HG03558 (cell line): ENCODE data around the gene IL36RN.

ENCODE experiments used
- ATAC-seq: cut with Tn5 transposase; IDR thresholded peaks from one replicate; pipeline ENCODE4 v1.9.1; 2021; ENCODE audit warnings: moderate number of reproducible peaks; ENCODE audit not compliant: unreplicated experiment; ENCODE audit errors: extremely low read depth

IL36RN gene

DNA sequence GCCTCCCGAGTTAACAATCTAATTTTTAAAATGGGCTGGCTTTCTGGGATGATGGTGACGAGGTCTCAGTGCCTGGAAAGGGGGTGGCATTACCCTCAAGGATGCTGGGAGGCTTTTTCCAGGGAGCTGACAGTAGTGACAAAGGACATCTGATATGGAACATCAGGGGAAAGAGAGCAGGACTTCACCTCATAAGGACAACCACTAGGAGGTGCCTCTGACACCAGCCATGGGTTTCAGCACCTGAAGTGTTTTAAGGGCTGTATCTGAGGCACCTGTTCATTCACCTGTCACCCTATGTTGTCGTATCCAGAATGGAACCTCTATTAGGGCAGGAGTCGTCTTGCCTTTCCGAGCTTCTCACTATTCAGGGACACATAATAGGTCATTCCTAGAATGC lies 17.1 kb upstream of the IL36RN start:
- no peak for ATAC-seq

DNA sequence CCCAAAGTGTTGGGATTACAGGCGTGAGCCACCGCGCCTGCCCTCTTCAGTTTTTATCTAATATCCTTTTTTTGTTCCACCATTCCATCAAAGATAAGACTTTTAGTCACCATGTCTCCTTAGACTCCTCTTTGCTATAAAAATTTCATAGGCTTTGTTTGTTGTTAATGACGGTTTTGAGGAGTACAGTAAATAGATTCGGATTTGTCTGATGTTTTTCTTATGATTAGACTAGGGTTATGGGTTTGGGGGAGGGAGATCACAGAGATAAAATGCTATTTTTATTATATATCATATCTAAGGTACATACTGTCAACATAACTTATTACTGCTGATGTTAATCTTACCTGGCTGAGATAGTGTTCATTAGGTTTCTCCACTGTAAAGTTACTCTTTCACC lies 12.5 kb upstream of the IL36RN start:
- no peak for ATAC-seq

GRCh38 chr2:113050921-113051895 lies 7.8 kb upstream of the IL36RN start:
- no peak for ATAC-seq

GRCh38 chr2:113052396-113052917 lies 6.5 kb upstream of the IL36RN start, which contains the start of gene IL36B:
Gene IL36B, minus strand, starts transcription at chr2:113052867.
- no peak for ATAC-seq

- no peak for ATAC-seq
These were observed 5.3 kb upstream of the IL36RN start for GRCh38 chr2:113053666-113054065.

GRCh38 chr2:113054066-113054465 lies 4.9 kb upstream of the IL36RN start:
- ATAC-seq = no peak

DNA sequence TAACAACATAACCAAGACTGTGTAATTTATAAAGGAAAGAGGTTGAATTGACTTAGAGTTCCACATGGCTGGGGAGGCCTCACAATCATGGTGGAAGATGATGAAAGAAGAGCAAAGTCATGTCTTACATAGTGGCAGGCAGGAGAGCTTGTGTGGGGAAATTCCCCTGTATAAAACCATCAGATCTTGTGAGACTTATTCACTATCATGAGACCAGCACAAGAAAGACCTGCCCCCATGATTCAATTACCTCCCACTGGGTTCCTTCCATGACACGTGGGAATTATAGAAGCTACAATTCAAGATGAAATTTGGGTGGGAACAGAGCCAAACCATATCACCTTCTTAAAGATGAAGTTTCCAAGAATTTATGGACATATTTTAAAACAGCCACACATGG lies 2.5 kb upstream of the IL36RN start:
- ATAC-seq = no peak

GRCh38 chr2:113057117-113057516 lies 1.9 kb upstream of the IL36RN start:
- no peak for ATAC-seq

GRCh38 chr2:113058411-113058994 lies 495 bp upstream of the IL36RN start:
- ATAC-seq = no peak

- no peak for ATAC-seq
These were observed 1.4 kb downstream of the IL36RN start for GRCh38 chr2:113060396-113060795.

- no peak for ATAC-seq
These were observed 1.8 kb downstream of the IL36RN start for GRCh38 chr2:113060796-113061195.

GRCh38 chr2:113061241-113061640 lies 2.2 kb downstream of the IL36RN start:
- no peak for ATAC-seq

DNA sequence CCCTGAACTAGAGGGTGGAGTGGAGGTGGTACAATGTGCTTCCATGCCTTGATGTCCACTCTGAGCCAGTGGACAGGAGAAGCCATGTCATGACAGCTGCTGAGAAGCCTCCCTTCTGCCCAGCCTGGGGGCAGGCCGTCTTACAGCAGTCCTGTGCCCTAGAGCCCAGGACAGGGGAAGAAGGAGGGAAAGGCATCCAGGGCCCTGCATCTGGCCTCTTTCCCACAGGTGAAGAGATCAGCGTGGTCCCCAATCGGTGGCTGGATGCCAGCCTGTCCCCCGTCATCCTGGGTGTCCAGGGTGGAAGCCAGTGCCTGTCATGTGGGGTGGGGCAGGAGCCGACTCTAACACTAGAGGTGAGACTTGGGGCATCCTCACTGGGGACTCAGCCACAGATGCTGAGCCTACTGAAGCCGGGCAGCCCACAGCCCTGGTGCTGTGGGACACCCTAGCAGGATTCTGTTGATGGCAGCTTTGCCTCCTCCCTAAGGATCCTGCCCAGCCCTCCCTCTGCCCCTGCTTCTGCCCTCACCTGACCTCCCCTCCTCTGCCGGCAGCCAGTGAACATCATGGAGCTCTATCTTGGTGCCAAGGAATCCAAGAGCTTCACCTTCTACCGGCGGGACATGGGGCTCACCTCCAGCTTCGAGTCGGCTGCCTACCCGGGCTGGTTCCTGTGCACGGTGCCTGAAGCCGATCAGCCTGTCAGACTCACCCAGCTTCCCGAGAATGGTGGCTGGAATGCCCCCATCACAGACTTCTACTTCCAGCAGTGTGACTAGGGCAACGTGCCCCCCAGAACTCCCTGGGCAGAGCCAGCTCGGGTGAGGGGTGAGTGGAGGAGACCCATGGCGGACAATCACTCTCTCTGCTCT lies 3.1 kb downstream of the IL36RN start:
- ATAC-seq = no peak

GRCh38 chr2:113064281-113064680 lies 5.3 kb downstream of the IL36RN start:
- ATAC-seq = no peak

GRCh38 chr2:113064898-113065297 lies 5.9 kb downstream of the IL36RN start:
- no peak for ATAC-seq

DNA sequence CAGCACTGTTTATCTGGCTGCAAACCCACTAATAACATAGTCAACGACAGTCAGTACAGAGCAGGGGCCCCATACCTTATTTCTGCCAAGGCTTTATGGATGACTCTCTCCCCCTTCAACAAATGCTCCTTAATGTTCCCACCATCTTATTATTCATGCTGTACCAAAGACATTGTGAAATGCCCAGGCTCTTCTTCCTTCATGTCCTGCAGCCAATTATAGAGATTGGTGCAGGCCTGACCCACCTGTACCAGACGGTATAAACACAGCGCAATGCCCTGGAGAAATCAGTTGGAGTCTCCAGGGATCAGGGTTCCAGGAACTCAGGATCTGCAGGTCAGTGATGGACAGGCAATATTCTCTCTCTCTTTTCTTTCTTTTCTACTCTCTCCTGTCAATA lies 8.7 kb downstream of the IL36RN start, which contains the start of gene IL1F10:
Gene IL1F10 (plus strand): TSS at position 290 of the 400 bp plus-strand sequence. CDS start 4,769 bp downstream, outside the sequence.
- ATAC-seq = no peak

- no peak for ATAC-seq
These were observed 9.3 kb downstream of the IL36RN start for GRCh38 chr2:113068249-113068648.

- ATAC-seq = no peak
These were observed 9.9 kb downstream of the IL36RN start for GRCh38 chr2:113068706-113069485.
